GM19467 (cell line): ENCODE data around the gene TMEM184B.
A peak's percentile ranks its signal among the peaks of the same experiment; 100 is the strongest.

Experiments
- ATAC-seq: cut with Tn5 transposase; IDR thresholded peaks from one replicate; pipeline ENCODE4 v1.9.1; 2021; ENCODE audit warnings: mild to moderate bottlenecking, moderate library complexity; ENCODE audit not compliant: unreplicated experiment

Gene TMEM184B

GRCh38 chr22:38272373-38273134 is at the start of gene TMEM184B:
Gene TMEM184B, minus strand, starts transcription at chr22:38273010. Its CDS starts 25,049 bp downstream, at chr22:38247961.
- peak; percentile 63 for ATAC-seq

DNA sequence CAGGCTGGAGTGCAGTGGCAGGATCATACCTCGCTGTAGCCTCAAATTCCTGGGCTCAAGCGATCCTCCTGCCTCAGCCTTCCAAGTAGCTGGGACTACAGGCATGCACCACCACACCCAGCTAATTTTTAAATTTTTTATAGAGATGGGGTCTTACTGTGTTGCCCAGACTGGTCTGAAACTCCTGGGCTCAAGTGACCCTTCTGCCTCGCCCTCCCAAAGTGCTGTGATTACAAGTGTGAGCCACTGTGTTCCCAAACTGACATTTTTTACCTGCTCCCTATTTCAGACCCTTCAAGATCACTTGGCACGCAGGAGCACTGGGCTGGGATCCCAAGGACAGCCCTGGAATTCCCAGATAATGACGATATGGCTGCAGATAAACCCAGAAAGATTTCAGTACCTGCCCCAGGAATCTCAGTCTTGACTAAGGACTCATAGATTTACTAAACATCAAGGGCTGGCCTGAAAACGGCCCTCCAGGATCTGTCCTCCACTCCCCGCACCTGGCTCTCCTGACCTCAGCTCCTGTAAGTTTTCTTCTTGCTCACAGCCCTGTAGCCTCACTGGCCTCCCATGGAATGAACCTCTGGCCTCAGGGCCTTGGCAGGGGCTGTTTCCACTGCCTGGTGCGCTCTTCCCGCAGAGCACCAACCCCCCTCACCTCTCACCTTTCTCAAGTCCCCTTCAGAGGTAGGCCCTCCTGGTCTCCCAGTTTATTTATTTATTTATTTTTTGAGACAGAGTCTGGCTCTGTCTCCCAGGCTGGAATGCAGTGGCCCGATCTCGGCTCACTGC is 48.0 kb upstream of the TMEM184B start:
- no peak for ATAC-seq

DNA sequence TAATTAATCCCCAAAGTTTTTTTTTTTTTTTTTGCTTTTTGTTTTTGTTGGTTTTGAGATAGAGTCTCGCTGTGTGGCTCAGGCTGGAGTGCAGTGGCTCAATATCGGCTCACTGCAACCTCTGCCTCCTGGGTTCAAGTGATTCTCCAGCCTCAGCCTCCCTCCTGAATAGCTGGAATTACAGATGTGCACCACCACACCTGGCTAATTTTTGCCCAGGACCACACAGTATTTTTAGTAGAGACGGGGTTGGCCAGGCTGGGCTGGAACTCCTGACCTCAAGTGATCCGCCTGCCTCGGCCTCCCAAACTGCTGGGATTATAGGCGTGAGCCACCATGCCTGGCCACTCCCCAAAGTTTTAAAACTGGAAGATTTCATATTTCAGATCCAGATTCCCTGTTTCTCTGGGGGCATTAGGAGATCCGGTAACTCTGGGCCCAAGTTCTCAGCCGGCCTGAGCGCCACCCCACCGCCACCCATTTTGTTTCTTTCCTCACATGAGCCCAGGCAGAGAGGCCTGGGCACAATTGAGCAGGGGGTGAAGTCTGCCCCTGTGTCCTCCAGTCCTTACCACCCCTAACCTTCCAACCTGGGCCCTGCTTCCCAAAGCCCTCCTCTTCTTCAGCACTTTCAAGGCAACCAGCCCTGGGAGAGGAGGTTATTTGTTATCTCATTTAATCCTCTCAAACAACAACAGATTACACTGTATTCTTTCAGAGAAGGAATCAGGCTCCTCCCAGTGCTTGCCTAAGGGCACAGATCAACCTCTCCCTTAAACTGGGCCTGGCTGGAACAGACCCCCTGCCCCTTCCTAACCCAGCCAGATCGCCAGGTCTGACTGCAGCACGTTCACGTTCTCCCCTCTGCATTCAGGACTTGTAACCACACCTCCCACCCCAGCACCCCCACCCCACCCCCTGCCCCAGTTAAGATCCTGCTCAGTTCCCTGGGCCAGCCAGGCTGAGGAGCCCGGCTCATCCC is 46.3 kb upstream of the TMEM184B start:
- ATAC-seq: no peak

DNA sequence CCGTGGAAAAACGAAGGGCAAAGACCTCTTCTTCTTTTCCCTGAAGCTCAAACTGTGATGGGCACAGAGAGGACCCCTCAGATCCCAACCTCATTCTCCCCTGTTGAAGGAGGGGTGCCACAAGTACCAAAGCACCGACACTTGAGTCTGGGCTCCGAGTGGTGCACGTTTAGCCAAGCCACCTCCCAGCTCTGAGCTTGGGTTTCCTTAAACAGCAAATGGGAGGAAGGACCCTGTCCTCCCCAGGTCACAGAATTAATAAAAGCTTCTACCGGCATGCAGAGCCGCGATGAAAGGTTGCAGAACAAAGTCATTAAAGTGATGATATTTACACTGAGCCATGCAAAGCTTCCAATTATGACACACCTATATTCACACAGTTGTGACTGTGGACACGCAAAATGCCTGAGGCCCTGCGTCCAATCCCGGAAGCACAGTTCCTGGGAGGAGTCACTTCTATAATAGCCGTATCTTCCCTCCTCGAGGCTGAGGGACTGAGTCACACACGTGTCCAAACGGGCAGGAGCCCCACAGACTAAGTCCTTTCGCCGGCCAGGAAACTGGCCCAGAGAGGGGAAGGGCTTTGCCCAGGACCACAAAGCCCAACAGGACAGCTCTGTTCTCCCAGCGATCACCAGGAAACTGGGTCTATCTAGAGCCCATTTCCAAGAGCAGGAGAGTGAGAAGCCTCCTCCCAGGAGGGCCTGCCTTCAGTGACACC is 45.3 kb upstream of the TMEM184B start:
- no peak for ATAC-seq

DNA sequence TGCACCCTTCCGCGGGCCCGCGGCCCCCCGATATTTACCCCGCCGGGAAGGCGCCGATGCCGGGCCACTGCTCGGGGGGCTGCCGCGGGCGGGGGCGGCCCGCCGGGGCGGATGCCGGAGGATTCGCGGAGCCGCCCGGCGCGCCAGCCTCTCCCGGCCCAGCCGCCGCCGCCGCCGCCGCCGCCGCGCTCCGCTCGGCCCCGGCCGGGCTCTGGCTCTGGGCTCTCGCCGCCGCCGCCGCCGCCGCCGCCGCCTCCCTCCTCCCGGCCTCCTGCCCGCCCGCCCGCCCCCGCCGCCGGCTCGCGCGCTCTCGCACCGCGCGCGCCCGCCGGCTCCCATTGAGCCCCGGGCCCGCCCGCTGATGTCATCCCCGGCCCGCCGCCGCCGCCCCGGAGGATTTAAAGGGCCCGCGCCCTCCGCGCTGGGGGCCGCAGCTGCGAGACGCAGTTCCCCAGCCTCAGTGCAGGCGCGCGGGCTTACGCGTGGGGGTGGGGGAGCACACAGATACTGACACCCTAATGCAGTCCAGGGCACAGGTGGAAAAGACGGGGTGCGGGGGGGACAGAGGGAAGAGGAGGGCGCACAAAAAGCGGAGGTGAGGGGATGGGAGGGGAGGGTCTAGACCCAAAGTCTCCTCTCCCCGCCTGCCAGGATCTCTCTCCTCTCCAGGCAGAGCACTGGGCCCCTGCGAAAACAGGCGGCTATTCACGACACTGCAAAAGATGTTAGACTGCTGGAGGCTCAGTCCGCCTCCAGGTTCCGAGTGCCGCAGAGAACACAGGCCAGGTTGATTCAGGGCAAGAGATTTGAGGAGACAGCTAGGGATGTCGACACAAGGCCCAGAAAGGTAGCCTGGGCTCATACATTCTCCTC is 44.5 kb upstream of the TMEM184B start, which contains the start of gene CSNK1E:
Gene CSNK1E, minus strand, starts transcription at position 312 of the 873 bp plus-strand sequence. CDS start 3,276 bp downstream, outside the sequence.
- no peak for ATAC-seq

GRCh38 chr22:38316364-38317121 is 43.7 kb upstream of the TMEM184B start:
- ATAC-seq: no peak

DNA sequence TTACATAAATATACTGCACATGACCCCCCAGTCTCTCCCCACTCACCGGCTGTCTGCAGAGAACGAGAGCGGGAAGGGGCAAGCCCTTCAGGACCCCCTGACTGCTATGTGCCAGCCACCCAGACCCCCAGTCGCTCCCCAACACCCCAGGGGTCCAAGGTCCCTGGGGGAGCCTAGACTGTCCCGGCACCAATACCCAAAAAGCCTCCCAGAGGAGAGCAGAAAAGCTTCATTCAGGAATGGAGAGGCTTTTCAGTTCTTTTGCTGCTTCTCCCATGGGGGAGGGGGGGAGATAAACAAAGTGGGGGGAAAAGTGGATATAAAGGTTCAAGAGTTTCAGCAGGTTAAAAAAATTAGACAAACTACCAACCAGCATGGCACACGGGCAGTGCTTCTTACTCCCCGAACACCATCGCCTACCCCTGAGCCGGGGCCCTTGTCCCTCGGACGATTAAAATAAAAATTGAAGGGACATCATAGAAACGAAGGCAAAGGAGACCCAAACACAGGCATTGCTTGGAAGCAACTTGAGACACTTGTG is 43.1 kb upstream of the TMEM184B start:
- no peak for ATAC-seq

DNA sequence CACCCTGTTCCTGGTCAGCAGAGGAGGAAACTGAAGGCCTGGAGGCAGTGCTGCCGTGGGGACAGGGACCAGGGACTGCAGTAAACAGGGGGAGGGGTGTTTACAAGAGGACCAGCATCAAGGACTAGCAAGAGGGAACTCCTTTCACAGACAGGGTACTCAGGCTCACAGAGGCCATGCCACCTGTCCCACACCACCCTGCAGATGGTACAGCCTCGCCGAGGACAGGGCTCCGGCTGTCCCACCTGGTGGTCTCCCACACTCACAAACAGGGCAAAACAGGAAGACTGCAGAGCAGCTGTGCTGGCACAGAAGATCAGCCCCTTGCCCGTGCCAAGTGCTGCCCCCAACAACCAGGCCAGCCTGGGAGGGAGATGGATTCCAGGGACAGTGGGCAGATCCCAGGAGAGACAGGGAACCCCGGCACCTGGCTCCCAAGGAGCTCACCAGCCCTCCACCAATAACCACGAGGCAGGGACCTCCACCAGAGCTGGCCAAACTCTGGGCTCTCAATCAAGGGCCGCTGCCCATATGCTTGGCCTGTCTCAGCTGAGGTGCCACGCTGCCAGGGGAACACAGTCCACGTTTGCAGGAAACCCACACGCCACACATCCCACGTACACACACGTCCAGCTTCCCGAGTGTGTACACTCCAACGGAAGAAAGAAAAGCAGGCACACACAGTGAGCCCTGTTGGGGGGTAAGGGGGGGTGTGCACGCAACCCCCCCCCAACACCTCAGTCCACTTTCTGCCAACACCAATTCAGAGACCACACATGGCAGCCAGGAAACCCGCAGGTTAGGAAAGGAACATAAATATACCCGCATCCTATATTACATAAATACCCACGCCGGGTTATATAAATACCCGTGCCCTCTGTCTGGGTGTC is 42.4 kb upstream of the TMEM184B start:
- ATAC-seq: no peak

GRCh38 chr22:38314051-38314932 is 41.5 kb upstream of the TMEM184B start:
- no peak for ATAC-seq

GRCh38 chr22:38313384-38313955 is 40.7 kb upstream of the TMEM184B start:
- ATAC-seq: no peak

- no peak for ATAC-seq
These were observed 39.5 kb upstream of the TMEM184B start for GRCh38 chr22:38312261-38312800.

DNA sequence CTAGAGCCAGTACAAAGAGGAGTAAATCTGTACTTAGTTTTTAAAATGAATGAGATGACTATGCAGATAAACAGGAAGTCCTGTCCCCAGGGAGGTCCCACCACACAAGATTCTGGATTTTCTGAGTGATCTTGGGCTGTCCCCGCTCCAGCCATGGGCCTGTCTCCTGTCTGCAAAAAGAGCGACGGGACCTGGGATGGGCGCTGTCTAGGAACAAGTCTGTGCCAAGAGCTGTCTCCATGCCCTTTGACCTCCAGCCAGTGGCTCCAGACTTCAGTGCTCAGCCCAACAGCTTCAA is 38.5 kb upstream of the TMEM184B start:
- ATAC-seq: no peak

DNA sequence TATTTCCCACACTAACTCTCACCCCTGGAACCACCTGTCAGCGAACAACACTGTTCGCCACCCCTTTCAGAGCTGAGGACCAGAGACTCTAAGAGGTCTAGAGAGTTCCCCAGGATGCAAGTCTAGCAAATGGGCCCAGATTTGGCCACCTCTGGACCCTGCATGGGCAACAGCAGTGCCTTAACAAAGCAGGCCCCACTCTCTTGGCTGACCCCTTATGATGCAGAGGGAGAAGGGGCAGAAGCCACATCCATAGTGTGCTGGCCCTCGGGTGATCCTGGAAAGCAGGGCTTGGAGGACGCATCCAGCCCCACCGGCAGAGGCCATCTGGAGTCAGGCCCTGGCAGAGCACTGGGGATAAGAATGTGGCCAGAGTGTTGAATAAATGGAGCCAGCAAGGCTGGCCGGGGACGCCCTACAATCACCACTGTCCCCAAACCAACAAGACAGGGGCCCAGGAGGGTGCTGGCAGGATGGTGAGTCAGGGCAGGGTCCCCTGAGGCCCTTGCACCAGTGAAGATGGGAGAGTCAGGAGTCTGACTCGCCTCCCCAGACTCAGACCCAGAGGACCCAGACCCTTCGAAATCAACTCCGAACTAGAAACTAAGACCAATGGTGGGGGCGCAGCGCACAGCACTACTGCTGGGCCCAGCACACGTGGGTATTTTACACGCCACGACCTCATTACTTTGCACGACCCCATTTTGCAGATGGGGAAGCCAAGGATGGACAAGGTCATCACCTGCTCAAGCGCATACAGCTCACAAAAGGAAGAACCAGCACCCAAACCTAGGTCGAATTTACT is 37.9 kb upstream of the TMEM184B start:
- no peak for ATAC-seq

GRCh38 chr22:38309614-38310517 is 37.1 kb upstream of the TMEM184B start:
- ATAC-seq: no peak
